Caco-2 (cell line): Measurements from ENCODE around the gene C12orf60. TPM values are rescaled to one million over a fixed set of nuclear protein-coding genes. Genes with fewer than 3 reads are reported as not detected.

Experiments used
- BruUV-seq: library from RNA; stranded (reverse); fragments of 400-500 nt; replicated peaks from 2 replicates; lab custom pipeline; 2021; lab: Mats Ljungman, UMichigan
- CTCF ChIA-PET: fragments of 300-600 bp; sonication (Branson Sonifier 250); formaldehyde crosslinking; loops from one replicate; lab custom pipeline; 2022; ENCODE audit warnings: antibody characterized with exemption; lab: Charles Lee
- POLR2A ChIA-PET: fragments of 300-600 bp; sonication (Branson Sonifier 250); formaldehyde crosslinking; loops from one replicate; lab custom pipeline; 2022; ENCODE audit warnings: antibody characterized with exemption; lab: Charles Lee
- DNase-seq, 2 experiments: peaks; one replicate each; pipeline versions ENCODE4 v3.0.0 to v3.0.0-alpha.2; 2020 to 2022
- H3K27me3 ChIP-seq: replicated peaks from 2 replicates; pipeline ENCODE4 v1.6.0; 2011; ENCODE audit warnings: low read length; ENCODE audit not compliant: control insufficient read depth, insufficient read depth
- H3K36me3 ChIP-seq: 2 replicates; pipeline ENCODE4 v1.5.1; 2011; ENCODE audit warnings: low read length; ENCODE audit not compliant: control insufficient read depth, insufficient read depth
- H3K4me1 ChIP-seq: fragments of 250-450 bp; sonication (Bioruptor Pico); 2 replicates; pipeline ENCODE4 v1.5.1; 2020; ENCODE audit warnings: mild to moderate bottlenecking
- H3K4me3 ChIP-seq: 2 replicates; pipeline ENCODE4 v1.5.1; 2011; ENCODE audit warnings: low read depth, mild to moderate bottlenecking, control low read depth, low read length
- H3K9me3 ChIP-seq: fragments of 250-450 bp; sonication (Bioruptor Pico); 2 replicates; pipeline ENCODE4 v1.5.1; 2020; ENCODE audit warnings: mild to moderate bottlenecking, moderate library complexity
- H3K27ac Mint-ChIP-seq: one replicate; pipeline ENCODE4 v1.8.0; 2022; ENCODE audit warnings: mixed read lengths; ENCODE audit not compliant: unreplicated experiment
- H3K27me3 Mint-ChIP-seq: one replicate; pipeline ENCODE4 v1.8.0; 2022; ENCODE audit warnings: mixed read lengths; ENCODE audit not compliant: insufficient read depth, unreplicated experiment
- H3K36me3 Mint-ChIP-seq: one replicate; pipeline ENCODE4 v1.8.0; 2022; ENCODE audit warnings: mild to moderate bottlenecking, mixed read lengths; ENCODE audit not compliant: insufficient read depth, unreplicated experiment
- H3K4me1 Mint-ChIP-seq: one replicate; pipeline ENCODE4 v1.8.0; 2022; ENCODE audit warnings: low read depth, mixed read lengths; ENCODE audit not compliant: unreplicated experiment
- H3K4me3 Mint-ChIP-seq: one replicate; pipeline ENCODE4 v1.8.0; 2022; ENCODE audit warnings: mild to moderate bottlenecking, moderate library complexity, mixed read lengths; ENCODE audit not compliant: unreplicated experiment
- H3K9me3 Mint-ChIP-seq: one replicate; pipeline ENCODE4 v1.8.0; 2022; ENCODE audit warnings: mixed read lengths; ENCODE audit not compliant: unreplicated experiment
- intact Hi-C: fragments of 100-400 bp; cut with micrococcal nuclease; formaldehyde crosslinking; loops from one replicate; pipeline ENCODE4 v1.10.0; 2022; ENCODE audit not compliant: unreplicated experiment
- total RNA-seq: library from RNA; stranded (reverse); gene quantifications from 2 replicates; pipeline ENCODE4 v1.2.3, GENCODE V29; 2022
- TF ChIP-seq, protein P1 (sequence below), 2 experiments: fragments of 200-600 bp in 1 of 2; IDR thresholded peaks; 1 replicate in 1 of 2; 2 replicates in 1 of 2; pipeline versions ENCODE4 v1.5.1 to v1.8.0; 2011 to 2022; ENCODE audit warnings: antibody characterized with exemption in 1 of 2, control low read depth in 1 of 2, inconsistent platforms in 1 of 2, low read depth in 1 of 2, low read length in 1 of 2, mild to moderate bottlenecking in 1 of 2, moderate library complexity in 1 of 2; ENCODE audit not compliant: insufficient read depth in 1 of 2, severe bottlenecking in 1 of 2, unreplicated experiment in 1 of 2

The C12orf60 gene
- total RNA-seq, 1 experiment from 2014 or later, result 2.8 TPM

DNA sequence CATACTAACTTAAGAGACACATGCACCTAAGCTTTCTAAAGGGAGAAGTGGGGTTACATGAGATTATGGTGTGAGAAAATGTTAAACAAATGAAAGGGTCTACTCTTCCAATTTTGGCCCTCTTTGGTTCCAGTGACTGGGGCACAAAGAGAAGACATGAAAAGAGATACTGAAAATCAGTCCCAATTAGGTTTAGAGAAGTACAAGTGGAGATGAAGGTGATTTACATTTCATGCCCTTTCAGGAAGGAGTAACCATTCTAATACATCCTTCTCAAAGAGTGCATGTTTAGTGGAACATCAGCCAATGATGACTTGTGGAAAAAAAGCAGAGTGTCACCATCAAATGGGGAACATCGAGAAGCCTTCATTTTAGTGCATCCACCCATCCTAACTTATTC lies 67.8 kb downstream of the C12orf60 start:
- no peak for DNase-seq
- intact Hi-C loops, result no loop called here
- Histone ChIP-seq H3K27me3 (no peaks in the 10 kb centered on the region), H3K9me3 (0 out of 2 replicates have a peak, but pooled peaks cover 7% of the 10 kb centered on the region), H3K36me3 (no peaks in the 10 kb centered on the region), H3K4me3 (no peak overlapping the region), H3K4me1 (no peaks in the 10 kb centered on the region)
- Mint-ChIP-seq H3K4me3 (no peak overlapping the region), H3K27ac (no peak overlapping the region), H3K9me3 (peaks cover 10% of the 10 kb centered on the region), H3K4me1 (peaks cover 8% of the 10 kb centered on the region), H3K36me3 (no peaks in the 10 kb centered on the region), H3K27me3 (no peaks in the 10 kb centered on the region)
- ChIA-PET CTCF (no interaction called here), POLR2A (no interaction called here)
- BruUV-seq, result no TSS peak
- TF ChIP-seq, protein P1, sequence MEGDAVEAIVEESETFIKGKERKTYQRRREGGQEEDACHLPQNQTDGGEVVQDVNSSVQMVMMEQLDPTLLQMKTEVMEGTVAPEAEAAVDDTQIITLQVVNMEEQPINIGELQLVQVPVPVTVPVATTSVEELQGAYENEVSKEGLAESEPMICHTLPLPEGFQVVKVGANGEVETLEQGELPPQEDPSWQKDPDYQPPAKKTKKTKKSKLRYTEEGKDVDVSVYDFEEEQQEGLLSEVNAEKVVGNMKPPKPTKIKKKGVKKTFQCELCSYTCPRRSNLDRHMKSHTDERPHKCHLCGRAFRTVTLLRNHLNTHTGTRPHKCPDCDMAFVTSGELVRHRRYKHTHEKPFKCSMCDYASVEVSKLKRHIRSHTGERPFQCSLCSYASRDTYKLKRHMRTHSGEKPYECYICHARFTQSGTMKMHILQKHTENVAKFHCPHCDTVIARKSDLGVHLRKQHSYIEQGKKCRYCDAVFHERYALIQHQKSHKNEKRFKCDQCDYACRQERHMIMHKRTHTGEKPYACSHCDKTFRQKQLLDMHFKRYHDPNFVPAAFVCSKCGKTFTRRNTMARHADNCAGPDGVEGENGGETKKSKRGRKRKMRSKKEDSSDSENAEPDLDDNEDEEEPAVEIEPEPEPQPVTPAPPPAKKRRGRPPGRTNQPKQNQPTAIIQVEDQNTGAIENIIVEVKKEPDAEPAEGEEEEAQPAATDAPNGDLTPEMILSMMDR (IDR thresholded peaks at IDR 0.05; ENCODE audit: insufficient read depth in 1 of 2, low read depth in 1 of 2, low read length in 1 of 2, severe bottlenecking in 1 of 2, unreplicated experiment in 1 of 2), result no peak

- Mint-ChIP-seq H3K27ac (no peak overlapping the region), H3K4me1 (peaks cover 8% of the 10 kb centered on the region), H3K9me3 (peaks cover 10% of the 10 kb centered on the region), H3K4me3 (no peak overlapping the region), H3K36me3 (no peaks in the 10 kb centered on the region), H3K27me3 (no peaks in the 10 kb centered on the region)
- no peak for DNase-seq
- Histone ChIP-seq H3K36me3 (no peaks in the 10 kb centered on the region), H3K4me3 (no peak overlapping the region), H3K9me3 (0 out of 2 replicates have a peak, but pooled peaks cover 7% of the 10 kb centered on the region), H3K4me1 (no peaks in the 10 kb centered on the region), H3K27me3 (no peaks in the 10 kb centered on the region)
- TF ChIP-seq, protein P1 (IDR thresholded peaks at IDR 0.05; ENCODE audit: insufficient read depth in 1 of 2, low read depth in 1 of 2, low read length in 1 of 2, severe bottlenecking in 1 of 2, unreplicated experiment in 1 of 2), result no peak
- no TSS peak for BruUV-seq
- POLR2A ChIA-PET, result no interaction called here
- CTCF ChIA-PET, result no interaction called here
- intact Hi-C loops, result no loop called here
Observed at GRCh38 chr12:14871886-14872285, 68.4 kb downstream of the C12orf60 start.

DNA sequence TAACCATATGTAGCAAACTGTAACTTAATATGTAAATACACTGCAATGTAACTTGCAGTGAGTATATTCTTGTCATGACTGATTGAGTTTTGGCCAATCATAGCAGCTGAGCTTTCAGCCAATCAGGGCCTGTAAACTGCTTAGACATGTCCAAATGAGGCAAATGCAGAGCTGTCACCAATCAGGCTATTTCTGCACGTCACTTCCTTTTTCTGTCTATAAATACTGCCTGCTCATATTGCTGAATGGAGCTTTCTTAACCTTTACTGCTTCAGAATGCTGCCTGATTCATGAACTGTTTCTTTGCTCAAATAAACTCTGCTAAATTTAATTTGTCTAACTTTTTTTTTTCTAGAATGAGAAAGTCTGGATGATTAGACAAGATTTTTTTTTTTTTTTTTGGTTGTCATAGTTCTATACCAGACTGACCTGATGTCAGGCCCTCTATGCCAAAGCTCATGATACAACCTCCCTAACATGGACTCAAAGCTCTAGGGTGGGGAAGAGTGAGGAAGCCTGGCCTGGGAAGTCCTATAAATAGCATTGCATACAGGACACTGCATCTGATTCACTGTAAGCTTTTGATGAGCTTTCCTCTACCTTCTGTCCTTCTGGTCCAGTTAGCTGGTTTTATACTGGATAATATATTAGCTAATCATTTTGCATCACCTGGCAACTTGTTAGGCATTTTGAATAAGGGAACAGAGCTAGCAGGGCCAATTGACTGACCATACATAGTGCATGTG lies 70.1 kb downstream of the C12orf60 start:
- Mint-ChIP-seq H3K4me1 (peaks cover 8% of the 10 kb centered on the region), H3K27ac (no peak overlapping the region), H3K27me3 (no peaks in the 10 kb centered on the region), H3K9me3 (no peaks in the 10 kb centered on the region), H3K4me3 (no peak overlapping the region), H3K36me3 (no peaks in the 10 kb centered on the region)
- no peak overlapping the region for H3K4me3 ChIP-seq
- H3K27me3 ChIP-seq, result no peaks in the 10 kb centered on the region
- DNase-seq, result no peak
- no TSS peak for BruUV-seq
- H3K36me3 ChIP-seq, result no peaks in the 10 kb centered on the region
- POLR2A ChIA-PET, result no interaction called here
- no peaks in the 10 kb centered on the region for H3K9me3 ChIP-seq
- H3K4me1 ChIP-seq, result no peaks in the 10 kb centered on the region
- TF ChIP-seq, protein P1 (IDR thresholded peaks at IDR 0.05; ENCODE audit: insufficient read depth in 1 of 2, low read depth in 1 of 2, low read length in 1 of 2, severe bottlenecking in 1 of 2, unreplicated experiment in 1 of 2), result no peak
- intact Hi-C loops, result no loop called here
- CTCF ChIA-PET, result no interaction called here

Other genes starting within 250 kb of the C12orf60 start
- gene PLBD1, start 235.8 kb upstream of the C12orf60 start, total RNA-seq, result 21.1 and 21.4 TPM in 2 replicates
- 2.4 and 4.4 TPM in 2 replicates for gene GUCY2C, start 107.1 kb upstream of the C12orf60 start, total RNA-seq
- 159 and 184 TPM in 2 replicates for gene WBP11, start 192 bp upstream of the C12orf60 start, total RNA-seq
- not detected in 2 replicates for gene SMCO3, start 10.5 kb downstream of the C12orf60 start, total RNA-seq
- 0.19 and 0.57 TPM in 2 replicates for gene ART4, start 39.9 kb downstream of the C12orf60 start, total RNA-seq
- not detected in 2 replicates for gene MGP, start 82.2 kb downstream of the C12orf60 start, total RNA-seq
- gene ERP27, start 134.9 kb downstream of the C12orf60 start, total RNA-seq, result 0.98 and 1.1 TPM in 2 replicates
- 15.9 and 21.1 TPM in 2 replicates for gene ARHGDIB, start 157.9 kb downstream of the C12orf60 start, total RNA-seq
- not detected in 2 replicates for gene PDE6H, start 169.4 kb downstream of the C12orf60 start, total RNA-seq